GM12801 (cell line): ENCODE results near the gene EHMT2.

ENCODE experiments used
- CTCF ChIP-seq: IDR thresholded peaks from one replicate; pipeline ENCODE4 v1.5.1; 2011; ENCODE audit warnings: control low read depth; ENCODE audit not compliant: insufficient read length; ENCODE audit errors: extremely low read depth

Gene EHMT2

GRCh38 chr6:31877125-31877650 is 20.3 kb downstream of the EHMT2 start:
- no peak for TF ChIP-seq CTCF

- no peak for TF ChIP-seq CTCF
Observed at GRCh38 chr6:31876357-31876756, 21.1 kb downstream of the EHMT2 start.

- TF ChIP-seq CTCF = no peak
Observed at GRCh38 chr6:31875877-31876276, 21.6 kb downstream of the EHMT2 start.

GRCh38 chr6:31874836-31875572 is 22.5 kb downstream of the EHMT2 start:
- no peak for TF ChIP-seq CTCF

- no peak for TF ChIP-seq CTCF
Observed at GRCh38 chr6:31874084-31874670, 23.3 kb downstream of the EHMT2 start.

GRCh38 chr6:31871046-31871659 is 26.3 kb downstream of the EHMT2 start:
- TF ChIP-seq CTCF = no peak

- no peak for TF ChIP-seq CTCF
Observed at GRCh38 chr6:31870385-31870921, 27.0 kb downstream of the EHMT2 start.
